Loucy (cell line): ENCODE measurements around the gene SPRY4.

ENCODE experiments used
- H2AFZ ChIP-seq: fragments of 200-600 bp; sonication (generic); 2 replicates; pipeline ENCODE4 v1.6.0; 2016; ENCODE audit warnings: antibody characterized with exemption, mild to moderate bottlenecking, low read length, moderate library complexity
- H3F3A ChIP-seq: fragments of 200-600 bp; 2 replicates; pipeline ENCODE4 v1.6.0; 2016; ENCODE audit warnings: antibody characterized with exemption, low read depth, mild to moderate bottlenecking
- H3K27me3 ChIP-seq: fragments of 200-600 bp; sonication (generic); 2 replicates; pipeline ENCODE4 v1.6.1; 2014; ENCODE audit warnings: low read length, mild to moderate bottlenecking; ENCODE audit not compliant: insufficient read depth, poor library complexity, severe bottlenecking
- H3K36me3 ChIP-seq: fragments of 200-600 bp; sonication (generic); 2 replicates; pipeline ENCODE4 v1.6.1; 2016; ENCODE audit warnings: low read length; ENCODE audit not compliant: insufficient read depth
- H3K4me1 ChIP-seq: fragments of 200-600 bp; sonication (generic); 2 replicates; pipeline ENCODE4 v1.5.1; 2014; ENCODE audit warnings: low read length, mild to moderate bottlenecking; ENCODE audit not compliant: insufficient read depth, poor library complexity, severe bottlenecking
- H3K4me2 ChIP-seq: fragments of 200-600 bp; sonication (generic); 2 replicates; pipeline ENCODE4 v1.6.0; 2014; ENCODE audit warnings: antibody characterized with exemption, low read length, low read depth, mild to moderate bottlenecking; ENCODE audit not compliant: poor library complexity, severe bottlenecking
- H3K4me3 ChIP-seq: fragments of 200-600 bp; sonication (generic); 2 replicates; pipeline ENCODE4 v1.5.1; 2014; ENCODE audit warnings: low read length, mild to moderate bottlenecking, mixed read lengths; ENCODE audit not compliant: poor library complexity, severe bottlenecking
- H3K79me2 ChIP-seq: fragments of 200-600 bp; sonication (generic); 2 replicates; pipeline ENCODE4 v1.6.1; 2014; ENCODE audit warnings: low read length; ENCODE audit not compliant: insufficient read depth
- H3K9ac ChIP-seq: fragments of 200-600 bp; sonication (generic); 2 replicates; pipeline ENCODE4 v1.6.0; 2014; ENCODE audit warnings: mild to moderate bottlenecking, low read depth, low read length, moderate library complexity; ENCODE audit not compliant: poor library complexity, severe bottlenecking
- H3K9me2 ChIP-seq: fragments of 200-600 bp; sonication (generic); replicated peaks from 2 replicates; pipeline ENCODE4 v1.6.1; 2016; ENCODE audit warnings: low read depth, low read length, mixed read lengths
- H3K9me3 ChIP-seq: fragments of 200-600 bp; sonication (generic); 2 replicates; pipeline ENCODE4 v1.6.1; 2014; ENCODE audit warnings: mild to moderate bottlenecking, antibody characterized with exemption, low read length, low read depth; ENCODE audit not compliant: insufficient read depth
- H4K20me1 ChIP-seq: fragments of 200-600 bp; sonication (generic); 2 replicates; pipeline ENCODE4 v1.6.0; 2014; ENCODE audit warnings: antibody characterized with exemption, low read length, mild to moderate bottlenecking; ENCODE audit not compliant: insufficient read depth, poor library complexity, severe bottlenecking
- CTCF ChIP-seq: fragments of 200-600 bp; sonication (generic); conservative IDR thresholded peaks from 2 replicates; pipeline ENCODE4 v1.5.1; 2014; ENCODE audit warnings: mild to moderate bottlenecking, antibody characterized with exemption, low read length
- EZH2phosphoT487 ChIP-seq: fragments of 200-600 bp; IDR thresholded peaks from 2 replicates; pipeline ENCODE4 v1.6.1; 2018; ENCODE audit warnings: antibody characterized with exemption, mild to moderate bottlenecking, moderate library complexity, borderline replicate concordance

The SPRY4 gene

GRCh38 chr5:142304013-142304701 lies 20.7 kb downstream of the SPRY4 start:
- no peaks in the 10 kb centered on the region for H4K20me1 ChIP-seq
- H3K9me2 ChIP-seq = no peaks in the 10 kb centered on the region
- no peak overlapping the region for H3K4me3 ChIP-seq
- no peaks in the 10 kb centered on the region for H3K4me1 ChIP-seq
- TF ChIP-seq EZH2phosphoT487 (no peak), CTCF (no peak)
- H2AFZ ChIP-seq = no peak overlapping the region
- no peaks in the 10 kb centered on the region for H3F3A ChIP-seq
- H3K79me2 ChIP-seq = no peaks in the 10 kb centered on the region
- no peaks in the 10 kb centered on the region for H3K27me3 ChIP-seq
- H3K9ac ChIP-seq = no peak overlapping the region
- no peak overlapping the region for H3K4me2 ChIP-seq
- no peaks in the 10 kb centered on the region for H3K36me3 ChIP-seq
- H3K9me3 ChIP-seq = no peaks in the 10 kb centered on the region

GRCh38 chr5:142303565-142303964 lies 21.3 kb downstream of the SPRY4 start:
- H3K36me3 ChIP-seq = no peaks in the 10 kb centered on the region
- TF ChIP-seq CTCF (no peak), EZH2phosphoT487 (no peak)
- no peak overlapping the region for H3K4me2 ChIP-seq
- H3K9ac ChIP-seq = no peak overlapping the region
- H3K9me3 ChIP-seq = no peaks in the 10 kb centered on the region
- no peaks in the 10 kb centered on the region for H3K27me3 ChIP-seq
- no peak overlapping the region for H3K4me3 ChIP-seq
- H4K20me1 ChIP-seq = no peaks in the 10 kb centered on the region
- H3K79me2 ChIP-seq = no peaks in the 10 kb centered on the region
- H3K4me1 ChIP-seq = no peaks in the 10 kb centered on the region
- no peaks in the 10 kb centered on the region for H3K9me2 ChIP-seq
- H3F3A ChIP-seq = no peaks in the 10 kb centered on the region
- no peak overlapping the region for H2AFZ ChIP-seq

- Histone ChIP-seq H4K20me1 (no peaks in the 10 kb centered on the region), H3F3A (no peaks in the 10 kb centered on the region), H3K9me3 (no peaks in the 10 kb centered on the region), H3K4me1 (no peaks in the 10 kb centered on the region), H3K36me3 (no peaks in the 10 kb centered on the region), H2AFZ (no peak overlapping the region), H3K4me2 (no peak overlapping the region), H3K27me3 (no peaks in the 10 kb centered on the region), H3K9ac (no peak overlapping the region), H3K4me3 (no peak overlapping the region), H3K79me2 (no peaks in the 10 kb centered on the region), H3K9me2 (no peaks in the 10 kb centered on the region)
- TF ChIP-seq CTCF = no peak
- TF ChIP-seq EZH2phosphoT487 = no peak
These were observed 23.3 kb downstream of the SPRY4 start for GRCh38 chr5:142301540-142301939.
